HG03108 (cell line): ENCODE data around the gene HLA-DPB1.

Experiments
- ATAC-seq: cut with Tn5 transposase; IDR thresholded peaks from one replicate; pipeline ENCODE4 v1.9.1; 2021; ENCODE audit warnings: moderate library complexity; ENCODE audit not compliant: unreplicated experiment

HLA-DPB1 gene

GRCh38 chr6:33070909-33071308 is 4.9 kb upstream of the HLA-DPB1 start:
- ATAC-seq: no peak

GRCh38 chr6:33071569-33071968 is 4.2 kb upstream of the HLA-DPB1 start:
- ATAC-seq: no peak

- ATAC-seq: no peak
Measured at GRCh38 chr6:33072508-33073100, 3.2 kb upstream of the HLA-DPB1 start.

- peak; percentile 71 for ATAC-seq
Measured at GRCh38 chr6:33073431-33073871, 2.3 kb upstream of the HLA-DPB1 start, which contains the start of gene HLA-DPA1. TSS of gene HLA-DPA1 (minus strand) at chr6:33073649.

- ATAC-seq: peak; percentile 4
Measured at GRCh38 chr6:33075208-33075567, 602 bp upstream of the HLA-DPB1 start.

- ATAC-seq: no peak
Measured at GRCh38 chr6:33076406-33076934, 680 bp downstream of the HLA-DPB1 start.

GRCh38 chr6:33077908-33078307 is 2.1 kb downstream of the HLA-DPB1 start:
- ATAC-seq: no peak

GRCh38 chr6:33078442-33078841 is 2.7 kb downstream of the HLA-DPB1 start:
- no peak for ATAC-seq

GRCh38 chr6:33078919-33079521 is 3.2 kb downstream of the HLA-DPB1 start:
- no peak for ATAC-seq

GRCh38 chr6:33079580-33079979 is 3.8 kb downstream of the HLA-DPB1 start:
- ATAC-seq: no peak

- ATAC-seq: no peak
Measured at GRCh38 chr6:33080127-33081089, 4.6 kb downstream of the HLA-DPB1 start.

GRCh38 chr6:33081098-33081824 is 5.5 kb downstream of the HLA-DPB1 start:
- no peak for ATAC-seq

GRCh38 chr6:33082702-33083101 is 6.9 kb downstream of the HLA-DPB1 start:
- ATAC-seq: no peak

GRCh38 chr6:33085627-33086026 is 9.8 kb downstream of the HLA-DPB1 start:
- no peak for ATAC-seq

- ATAC-seq: no peak
Measured at GRCh38 chr6:33088258-33088930, 12.6 kb downstream of the HLA-DPB1 start.

GRCh38 chr6:33088931-33089620 is 13.3 kb downstream of the HLA-DPB1 start:
- ATAC-seq: no peak

- no peak for ATAC-seq
Measured at GRCh38 chr6:33091957-33092356, 16.2 kb downstream of the HLA-DPB1 start.

- no peak for ATAC-seq
Measured at GRCh38 chr6:33092385-33092784, 16.6 kb downstream of the HLA-DPB1 start.

GRCh38 chr6:33093855-33094254 is 18.1 kb downstream of the HLA-DPB1 start:
- no peak for ATAC-seq

- ATAC-seq: no peak
Measured at GRCh38 chr6:33095681-33096080, 19.9 kb downstream of the HLA-DPB1 start.
